ENCODE data around the gene KCND3. TPM values are rescaled to one million over a fixed set of nuclear protein-coding genes. Genes with fewer than 3 reads are reported as not detected.

KCND3 gene
- total and polyA plus RNA-seq, 2 donors (not counting 3 experiments of a cell fraction or from before 2014, with no cell fraction given): 0.03 TPM; not detected in 1

DNA sequence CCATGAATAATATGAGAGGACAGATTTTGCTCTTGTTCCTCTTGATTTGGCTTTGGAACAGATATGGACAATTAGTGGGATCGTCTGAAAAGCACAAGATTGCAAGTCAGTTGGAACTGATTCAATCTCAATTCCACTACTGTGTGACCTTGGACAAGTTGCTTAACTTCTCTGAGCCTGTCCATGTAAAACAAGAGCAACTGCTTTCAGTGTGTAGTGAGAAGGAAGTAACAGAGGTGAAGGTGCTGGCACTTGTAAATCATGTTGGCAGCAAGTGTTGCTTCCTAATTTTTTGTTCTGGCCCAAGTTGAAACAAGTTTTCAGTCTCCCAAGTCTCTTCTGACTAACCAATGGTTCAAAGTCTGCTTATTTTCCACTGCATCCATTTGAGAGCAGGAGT is 265.6 kb downstream of the KCND3 start:
- intact Hi-C loops (cut with micrococcal nuclease): no loop called here
- H3K4me3 ChIP-seq (replicated peaks in 1 of 3; ENCODE audit: insufficient read depth in 1 of 3, low read depth in 1 of 3, low read length in 3 of 3): no peak overlapping the region
- no peaks in the 10 kb centered on the region for H3K9me1 ChIP-seq (replicated peaks; ENCODE audit: control insufficient read depth, extremely low read depth, insufficient read depth, low read length)
- no peak overlapping the region for H3K4me2 ChIP-seq (ENCODE audit: insufficient read depth, low read length)
- H3K27ac ChIP-seq (ENCODE audit: insufficient read depth, low read depth, low read length): no peak overlapping the region
- no peak for TF ChIP-seq FOS (IDR thresholded peaks at IDR 0.05; ENCODE audit: borderline replicate concordance, insufficient read depth, low read length)
- TF ChIP-seq JUN (IDR thresholded peaks at IDR 0.05; ENCODE audit: borderline replicate concordance, insufficient read depth, insufficient read length, low read depth): no peak
- TF ChIP-seq, protein P1, sequence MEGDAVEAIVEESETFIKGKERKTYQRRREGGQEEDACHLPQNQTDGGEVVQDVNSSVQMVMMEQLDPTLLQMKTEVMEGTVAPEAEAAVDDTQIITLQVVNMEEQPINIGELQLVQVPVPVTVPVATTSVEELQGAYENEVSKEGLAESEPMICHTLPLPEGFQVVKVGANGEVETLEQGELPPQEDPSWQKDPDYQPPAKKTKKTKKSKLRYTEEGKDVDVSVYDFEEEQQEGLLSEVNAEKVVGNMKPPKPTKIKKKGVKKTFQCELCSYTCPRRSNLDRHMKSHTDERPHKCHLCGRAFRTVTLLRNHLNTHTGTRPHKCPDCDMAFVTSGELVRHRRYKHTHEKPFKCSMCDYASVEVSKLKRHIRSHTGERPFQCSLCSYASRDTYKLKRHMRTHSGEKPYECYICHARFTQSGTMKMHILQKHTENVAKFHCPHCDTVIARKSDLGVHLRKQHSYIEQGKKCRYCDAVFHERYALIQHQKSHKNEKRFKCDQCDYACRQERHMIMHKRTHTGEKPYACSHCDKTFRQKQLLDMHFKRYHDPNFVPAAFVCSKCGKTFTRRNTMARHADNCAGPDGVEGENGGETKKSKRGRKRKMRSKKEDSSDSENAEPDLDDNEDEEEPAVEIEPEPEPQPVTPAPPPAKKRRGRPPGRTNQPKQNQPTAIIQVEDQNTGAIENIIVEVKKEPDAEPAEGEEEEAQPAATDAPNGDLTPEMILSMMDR (IDR thresholded peaks at IDR 0.05; ENCODE audit: extremely low read depth in 1 of 2, insufficient read depth in 1 of 2, low read depth in 1 of 2, low read length in 2 of 2): no peak
- no peak for TF ChIP-seq POLR2A (IDR thresholded peaks at IDR 0.05; ENCODE audit: low read depth, low read length)
- TF ChIP-seq POLR2AphosphoS5 (IDR thresholded peaks at IDR 0.05; ENCODE audit: insufficient read depth, low read depth, low read length): no peak
- TF ChIP-seq MYC (IDR thresholded peaks at IDR 0.05; ENCODE audit: low read depth, low read length): no peak
- no peak for TF ChIP-seq EZH2 (IDR thresholded peaks at IDR 0.05; ENCODE audit: borderline replicate concordance, low read depth, low read length, severe bottlenecking)
- no peak for TF ChIP-seq GATA2 (IDR thresholded peaks at IDR 0.05; ENCODE audit: insufficient read depth, insufficient read length, low read depth, low read length)
- TF ChIP-seq, protein P2, sequence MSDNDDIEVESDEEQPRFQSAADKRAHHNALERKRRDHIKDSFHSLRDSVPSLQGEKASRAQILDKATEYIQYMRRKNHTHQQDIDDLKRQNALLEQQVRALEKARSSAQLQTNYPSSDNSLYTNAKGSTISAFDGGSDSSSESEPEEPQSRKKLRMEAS (IDR thresholded peaks at IDR 0.05; ENCODE audit: insufficient read depth, insufficient read length): no peak
- no peak for DNase-seq (ENCODE audit: low read depth, low spot score)
- no peaks in the 10 kb centered on the region for H4K20me1 ChIP-seq (replicated peaks; ENCODE audit: control insufficient read depth, extremely low read depth, insufficient read depth, low read length)
- H3K9ac ChIP-seq (replicated peaks; ENCODE audit: extremely low read depth, insufficient read depth, low read length): no peak overlapping the region
- ChIA-PET POLR2A (no interaction called here), CTCF (interaction anchor here (1.0 kb wide), 1 partner anchor 23 kb away, joined by 3 read pairs; no protein-coding TSS in a partner anchor)
- H3K27me3 ChIP-seq (ENCODE audit: control insufficient read depth in 2 of 2, insufficient read depth in 2 of 2, low read length in 2 of 2): no peaks in the 10 kb centered on the region
- no peak overlapping the region for H2AFZ ChIP-seq (ENCODE audit: low read depth, low read length)
- H3K9me3 ChIP-seq (replicated peaks; ENCODE audit: control insufficient read depth, insufficient read depth, low read length): no peaks in the 10 kb centered on the region
- no peaks in the 10 kb centered on the region for H3K36me3 ChIP-seq (ENCODE audit: control insufficient read depth in 2 of 2, extremely low read depth in 1 of 2, insufficient read depth in 2 of 2, low read length in 2 of 2)
- dilution Hi-C loops (cut with MboI; ENCODE audit: extremely low pct_ligation_motif_present, low sequenced_read_pairs): no loop called here
- peaks cover 8% of the 10 kb centered on the region for H3K4me1 ChIP-seq (ENCODE audit: control insufficient read depth, extremely low read depth, insufficient read depth, low read length)
- peak; percentile 44 for FAIRE-seq
- H3K79me2 ChIP-seq (ENCODE audit: control insufficient read depth, insufficient read depth, low read length): no peaks in the 10 kb centered on the region
- TSS peak; percentile 4 for BruUV-seq (replicated peaks)

All from endothelial cell of umbilical vein (primary cell).